ENCODE data around the gene ENAH.

ENAH gene

GRCh38 chr1:225612287-225612686 lies 40.6 kb downstream of the ENAH start:
- no peak for TF ChIP-seq CTCF (IDR thresholded peaks at IDR 0.05; ENCODE audit: low read depth, low read length, missing control alignments)
- H3K4me3 ChIP-seq (ENCODE audit: low read depth, low read length), result no peak overlapping the region
- DNase-seq (ENCODE audit: low read depth), result no peak

GRCh38 chr1:225611537-225612223 lies 41.2 kb downstream of the ENAH start:
- no peak for TF ChIP-seq CTCF (IDR thresholded peaks at IDR 0.05; ENCODE audit: low read depth, low read length, missing control alignments)

GRCh38 chr1:225610539-225610938 lies 42.4 kb downstream of the ENAH start:
- no peak overlapping the region for H3K4me3 ChIP-seq (ENCODE audit: low read depth, low read length)
- TF ChIP-seq CTCF (IDR thresholded peaks at IDR 0.05; ENCODE audit: low read depth, low read length, missing control alignments), result no peak
- DNase-seq (ENCODE audit: low read depth), result no peak

More at GRCh38 chr1:225611537-225612223, 41.2 kb downstream of the ENAH start:
- H3K4me3 ChIP-seq (ENCODE audit: low read depth, low read length), result no peak overlapping the region
- DNase-seq (ENCODE audit: low read depth), result no peak

- no peak for TF ChIP-seq CTCF (IDR thresholded peaks at IDR 0.05; ENCODE audit: low read depth, low read length, missing control alignments)
- H3K4me3 ChIP-seq (ENCODE audit: low read depth, low read length), result no peak overlapping the region
- DNase-seq (ENCODE audit: low read depth), result no peak
These were observed 44.7 kb downstream of the ENAH start for GRCh38 chr1:225608014-225608796.

GRCh38 chr1:225607355-225607754 lies 45.6 kb downstream of the ENAH start:
- H3K4me3 ChIP-seq (ENCODE audit: low read depth, low read length), result no peak overlapping the region
- no peak for TF ChIP-seq CTCF (IDR thresholded peaks at IDR 0.05; ENCODE audit: low read depth, low read length, missing control alignments)
- no peak for DNase-seq (ENCODE audit: low read depth)

- DNase-seq (ENCODE audit: low read depth), result no peak
- TF ChIP-seq CTCF (IDR thresholded peaks at IDR 0.05; ENCODE audit: low read depth, low read length, missing control alignments), result no peak
- H3K4me3 ChIP-seq (ENCODE audit: low read depth, low read length), result no peak overlapping the region
These were observed 49.2 kb downstream of the ENAH start for GRCh38 chr1:225603538-225604354.

Data from GM12864 (cell line).